IMR-90 (cell line): ENCODE measurements around the gene UBE2A. TPM values are rescaled to one million over a fixed set of nuclear protein-coding genes. Genes with fewer than 3 reads are reported as not detected.

Experiments used
- ATAC-seq: fragments of 200-7000 bp; cut with Tn5 transposase; 2 replicates; pipeline ENCODE4 v1.9.1; 2020; ENCODE audit warnings: low read depth, mild to moderate bottlenecking, moderate library complexity
- BruUV-seq: library from RNA; stranded (reverse); fragments of 400-500 nt; replicated peaks from 2 replicates; lab custom pipeline; 2021; lab: Mats Ljungman, UMichigan
- CTCF ChIA-PET: fragments of 300-600 bp; formaldehyde crosslinking; extraction: SDS; loops from one replicate; lab custom pipeline; 2021; ENCODE audit warnings: antibody characterized with exemption; lab: Yijun Ruan, JAX
- POLR2A ChIA-PET: fragments of 300-600 bp; sonication (Branson Sonifier 250); formaldehyde crosslinking; loops from one replicate; lab custom pipeline; 2022; ENCODE audit warnings: antibody characterized with exemption; ENCODE audit not compliant: unreplicated experiment; lab: Charles Lee
- DNase-seq: peaks from one replicate; pipeline ENCODE4 v3.0.0; 2013
- H2AFZ ChIP-seq: replicated peaks from 2 replicates; pipeline ENCODE3; 2013; ENCODE audit warnings: low read length, mild to moderate bottlenecking; ENCODE audit not compliant: poor library complexity
- H2AK5ac ChIP-seq: 2 replicates; pipeline ENCODE4 v1.6.1; 2013; ENCODE audit warnings: low read depth, low read length, inconsistent platforms
- H2AK9ac ChIP-seq: replicated peaks from 2 replicates; pipeline ENCODE3; 2013; ENCODE audit warnings: mild to moderate bottlenecking, low read depth, low read length, moderate library complexity; ENCODE audit not compliant: poor library complexity
- H2BK120ac ChIP-seq: 2 replicates; pipeline ENCODE4 v1.6.1; 2013; ENCODE audit warnings: low read depth, low read length, inconsistent platforms
- H2BK15ac ChIP-seq: 3 replicates; pipeline ENCODE4 v1.6.1; 2013; ENCODE audit warnings: low read depth, low read length, inconsistent platforms
- H2BK20ac ChIP-seq: 2 replicates; pipeline ENCODE4 v1.6.1; 2013; ENCODE audit warnings: low read depth, mild to moderate bottlenecking, inconsistent platforms, low read length, moderate library complexity
- H2BK5ac ChIP-seq: 2 replicates; pipeline ENCODE4 v1.6.1; 2013; ENCODE audit warnings: mild to moderate bottlenecking, low read depth, low read length, inconsistent platforms; ENCODE audit not compliant: poor library complexity, severe bottlenecking
- H3K14ac ChIP-seq: replicated peaks from 2 replicates; pipeline ENCODE4 v1.6.1; 2013; ENCODE audit warnings: low read depth, low read length, inconsistent platforms
- H3K18ac ChIP-seq: 2 replicates; pipeline ENCODE4 v1.6.1; 2013; ENCODE audit warnings: low read depth, low read length, control low read depth
- H3K23ac ChIP-seq: 2 replicates; pipeline ENCODE4 v1.6.1; 2013; ENCODE audit warnings: low read depth, low read length, inconsistent platforms
- H3K27ac ChIP-seq: 2 replicates; pipeline ENCODE4 v1.5.1; 2013; ENCODE audit warnings: mild to moderate bottlenecking, control low read depth, low read length; ENCODE audit not compliant: insufficient read depth
- H3K27me3 ChIP-seq: 2 replicates; pipeline ENCODE4 v1.6.1; 2013; ENCODE audit warnings: low read length; ENCODE audit not compliant: control insufficient read depth, insufficient read depth
- H3K36me3 ChIP-seq: 2 replicates; pipeline ENCODE4 v1.6.1; 2013; ENCODE audit warnings: low read length, mixed read lengths; ENCODE audit not compliant: control insufficient read depth, insufficient read depth
- H3K4ac ChIP-seq: 2 replicates; pipeline ENCODE4 v1.6.1; 2013; ENCODE audit warnings: low read depth, low read length, inconsistent platforms
- H3K4me1 ChIP-seq: 2 replicates; pipeline ENCODE4 v1.6.1; 2013; ENCODE audit warnings: low read length, mixed read lengths; ENCODE audit not compliant: control insufficient read depth, insufficient read depth
- H3K4me2 ChIP-seq: 2 replicates; pipeline ENCODE4 v1.6.1; 2013; ENCODE audit warnings: low read depth, mild to moderate bottlenecking, control low read depth, low read length, moderate library complexity
- H3K4me3 ChIP-seq: 2 replicates; pipeline ENCODE4 v1.5.1; 2013; ENCODE audit warnings: low read depth, mild to moderate bottlenecking, control low read depth, low read length, moderate library complexity; ENCODE audit not compliant: insufficient read depth
- H3K56ac ChIP-seq: 2 replicates; pipeline ENCODE4 v1.6.1; 2013; ENCODE audit warnings: low read length, inconsistent platforms; ENCODE audit not compliant: insufficient read depth; ENCODE audit errors: extremely low read depth
- H3K79me1 ChIP-seq, 2 experiments: 2 replicates each; pipeline ENCODE4 v1.6.1; 2013; ENCODE audit warnings: low read length in 2 of 2, inconsistent platforms in 1 of 2, low read depth in 1 of 2
- H3K9ac ChIP-seq: 2 replicates; pipeline ENCODE4 v1.6.1; 2013; ENCODE audit warnings: low read depth, low read length, control low read depth
- H3K9me1 ChIP-seq: 2 replicates; pipeline ENCODE4 v1.6.1; 2013; ENCODE audit warnings: low read length, inconsistent platforms; ENCODE audit not compliant: insufficient read depth
- H3K9me3 ChIP-seq: 2 replicates; pipeline ENCODE4 v1.6.1; 2013; ENCODE audit warnings: low read length; ENCODE audit not compliant: control insufficient read depth, insufficient read depth
- H4K20me1 ChIP-seq: 2 replicates; pipeline ENCODE4 v1.6.1; 2013; ENCODE audit warnings: low read length, inconsistent platforms; ENCODE audit not compliant: insufficient read depth
- H4K5ac ChIP-seq: 2 replicates; pipeline ENCODE4 v1.6.1; 2013; ENCODE audit warnings: mild to moderate bottlenecking, low read depth, low read length, control low read depth
- H4K8ac ChIP-seq, 2 experiments: 2 replicates each; pipeline ENCODE4 v1.6.1; 2013; ENCODE audit warnings: low read depth in 2 of 2, low read length in 2 of 2, control low read depth in 1 of 2, inconsistent platforms in 1 of 2
- H4K91ac ChIP-seq: 2 replicates; pipeline ENCODE4 v1.6.1; 2013; ENCODE audit warnings: low read depth, low read length, inconsistent platforms; ENCODE audit not compliant: insufficient read depth
- BHLHE40 ChIP-seq: fragments of 150-350 bp; IDR thresholded peaks from 2 replicates; pipeline ENCODE4 v1.6.1; 2016; ENCODE audit warnings: mild to moderate bottlenecking, low read depth, low read length
- CEBPB ChIP-seq: IDR thresholded peaks from 2 replicates; pipeline ENCODE4 v1.6.1; 2012; ENCODE audit warnings: low read depth, low read length, improper control_type of control experiment
- CHD1 ChIP-seq: IDR thresholded peaks from 2 replicates; pipeline ENCODE4 v1.6.1; 2012; ENCODE audit warnings: low read depth, low read length, improper control_type of control experiment
- ELK1 ChIP-seq: fragments of 150-350 bp; IDR thresholded peaks from 2 replicates; pipeline ENCODE4 v1.6.1; 2016; ENCODE audit warnings: low read depth, mild to moderate bottlenecking, low read length, moderate library complexity, borderline replicate concordance
- FOS ChIP-seq: fragments of 150-350 bp; IDR thresholded peaks from 2 replicates; pipeline ENCODE4 v1.6.1; 2016; ENCODE audit warnings: low read depth, low read length
- MAFK ChIP-seq: IDR thresholded peaks from 2 replicates; pipeline ENCODE4 v1.6.1; 2012; ENCODE audit warnings: low read depth, low read length, improper control_type of control experiment
- MAZ ChIP-seq: IDR thresholded peaks from 2 replicates; pipeline ENCODE4 v1.6.1; 2012; ENCODE audit warnings: low read depth, mild to moderate bottlenecking, low read length, improper control_type of control experiment, moderate library complexity, borderline replicate concordance
- MXI1 ChIP-seq: IDR thresholded peaks from 2 replicates; pipeline ENCODE4 v1.6.1; 2012; ENCODE audit warnings: low read depth, mild to moderate bottlenecking, low read length, moderate library complexity, borderline replicate concordance
- NFE2L2 ChIP-seq: fragments of 150-350 bp; IDR thresholded peaks from 2 replicates; pipeline ENCODE4 v1.6.1; 2016; ENCODE audit warnings: low read depth, mild to moderate bottlenecking, low read length
- POLR2A ChIP-seq: IDR thresholded peaks from 2 replicates; pipeline ENCODE4 v1.6.1; 2012; ENCODE audit warnings: mild to moderate bottlenecking, low read depth, low read length
- RAD21 ChIP-seq: IDR thresholded peaks from 2 replicates; pipeline ENCODE4 v1.6.1; 2012; ENCODE audit warnings: low read length, improper control_type of control experiment
- RCOR1 ChIP-seq: IDR thresholded peaks from 2 replicates; pipeline ENCODE4 v1.6.1; 2012; ENCODE audit warnings: mild to moderate bottlenecking, low read length, improper control_type of control experiment; ENCODE audit not compliant: insufficient replicate concordance
- RFX5 ChIP-seq: IDR thresholded peaks from 2 replicates; pipeline ENCODE4 v1.8.0; 2012; ENCODE audit warnings: low read depth, mild to moderate bottlenecking, low read length, moderate library complexity
- SMC3 ChIP-seq: fragments of 150-350 bp; IDR thresholded peaks from 2 replicates; pipeline ENCODE4 v1.6.1; 2016; ENCODE audit warnings: low read depth, mild to moderate bottlenecking, antibody characterized with exemption, low read length, moderate library complexity
- USF2 ChIP-seq: fragments of 150-350 bp; IDR thresholded peaks from 2 replicates; pipeline ENCODE4 v1.6.1; 2017; ENCODE audit warnings: mild to moderate bottlenecking, antibody characterized with exemption, low read length, low read depth
- WGBS, 2 experiments: methylation state at CpG; one replicate each; pipeline versions ENCODE4 v1.1.5 to v1.1.7; 2013; ENCODE audit warnings: missing lambda C conversion rate in 2 of 2; ENCODE audit not compliant: insufficient read length in 1 of 2; ENCODE audit errors: extremely low coverage in 2 of 2; 5-methylcytosine and 5-hydroxymethylcytosine counted together
- dilution Hi-C: fragments of 300-500 bp; cut with HindIII; formaldehyde crosslinking; loops from one replicate; pipeline ENCODE4 v1.14.3; 2018; ENCODE audit warnings: low sequenced_read_pairs; ENCODE audit not compliant: unreplicated experiment
- in situ Hi-C: fragments of 300-500 bp; cut with MboI; formaldehyde crosslinking; loops from 3 replicates; pipeline ENCODE4 v1.14.3; 2019; ENCODE audit warnings: low sequenced_read_pairs, inconsistent platforms, mixed read lengths
- intact Hi-C: fragments of 100-400 bp; cut with micrococcal nuclease; formaldehyde crosslinking; loops from 2 replicates; pipeline ENCODE4 v1.10.0; 2022
- polyA plus RNA-seq, 3 experiments: library from polyadenylated mRNA; depleted of rRNA; stranded (reverse); fragments of >200 nt; gene quantifications; 2 replicates each; pipeline ENCODE4 v1.2.3, GENCODE V29; 2012; ENCODE audit warnings: low replicate concordance in 1 of 3
- total RNA-seq: library from RNA; depleted of rRNA; stranded (reverse); fragments of >200 nt; gene quantifications from 2 replicates; pipeline ENCODE4 v1.2.3, GENCODE V29; 2012
- TF ChIP-seq, protein P1 (sequence below): conservative IDR thresholded peaks from 2 replicates; pipeline ENCODE4 v1.5.1; 2012; ENCODE audit warnings: mild to moderate bottlenecking, low read depth, low read length, improper control_type of control experiment

The UBE2A gene
- total and polyA plus RNA-seq, 2 of the 4 experiments (the other 2 are of a cell fraction) = 12.9 to 50.5 TPM

GRCh38 chrX:119539872-119540271 is 34.5 kb upstream of the UBE2A start:
- no peak overlapping the region for H4K5ac ChIP-seq
- H3K4me1 ChIP-seq = no peaks in the 10 kb centered on the region
- no peak overlapping the region for H3K14ac ChIP-seq
- no peak overlapping the region for H3K4me3 ChIP-seq
- no peak overlapping the region for H3K4me2 ChIP-seq
- H3K27ac ChIP-seq = no peak overlapping the region
- in situ Hi-C loops = no loop called here
- BruUV-seq = no TSS peak
- H3K27me3 ChIP-seq = no peaks in the 10 kb centered on the region
- peaks cover 5% of the 10 kb centered on the region for H3K36me3 ChIP-seq
- no peak overlapping the region for H2AK5ac ChIP-seq
- H2AFZ ChIP-seq = no peak overlapping the region
- H2BK15ac ChIP-seq = no peak overlapping the region
- intact Hi-C loops = no loop called here
- H3K79me1 ChIP-seq = no peaks in the 10 kb centered on the region; a peak in 1 of 4 replicates
- ChIA-PET POLR2A (no interaction called here), CTCF (no interaction called here)
- no peaks in the 10 kb centered on the region for H3K9me3 ChIP-seq
- H3K18ac ChIP-seq = no peak overlapping the region
- dilution Hi-C loops = no loop called here
- no peak overlapping the region for H2BK5ac ChIP-seq
- H2AK9ac ChIP-seq = no peak overlapping the region
- H4K8ac ChIP-seq = no peak overlapping the region
- WGBS, 2 experiments = no CpG with 5 or more reads among the region's 2 CpGs
- no peak overlapping the region for H2BK20ac ChIP-seq
- TF ChIP-seq FOS (no peak), NFE2L2 (no peak), ELK1 (no peak), MAFK (no peak), RFX5 (no peak), BHLHE40 (no peak), CEBPB (no peak), MXI1 (no peak), POLR2A (no peak), USF2 (no peak), CHD1 (no peak), SMC3 (no peak), RCOR1 (no peak), RAD21 (no peak), MAZ (no peak)
- TF ChIP-seq, protein P1, sequence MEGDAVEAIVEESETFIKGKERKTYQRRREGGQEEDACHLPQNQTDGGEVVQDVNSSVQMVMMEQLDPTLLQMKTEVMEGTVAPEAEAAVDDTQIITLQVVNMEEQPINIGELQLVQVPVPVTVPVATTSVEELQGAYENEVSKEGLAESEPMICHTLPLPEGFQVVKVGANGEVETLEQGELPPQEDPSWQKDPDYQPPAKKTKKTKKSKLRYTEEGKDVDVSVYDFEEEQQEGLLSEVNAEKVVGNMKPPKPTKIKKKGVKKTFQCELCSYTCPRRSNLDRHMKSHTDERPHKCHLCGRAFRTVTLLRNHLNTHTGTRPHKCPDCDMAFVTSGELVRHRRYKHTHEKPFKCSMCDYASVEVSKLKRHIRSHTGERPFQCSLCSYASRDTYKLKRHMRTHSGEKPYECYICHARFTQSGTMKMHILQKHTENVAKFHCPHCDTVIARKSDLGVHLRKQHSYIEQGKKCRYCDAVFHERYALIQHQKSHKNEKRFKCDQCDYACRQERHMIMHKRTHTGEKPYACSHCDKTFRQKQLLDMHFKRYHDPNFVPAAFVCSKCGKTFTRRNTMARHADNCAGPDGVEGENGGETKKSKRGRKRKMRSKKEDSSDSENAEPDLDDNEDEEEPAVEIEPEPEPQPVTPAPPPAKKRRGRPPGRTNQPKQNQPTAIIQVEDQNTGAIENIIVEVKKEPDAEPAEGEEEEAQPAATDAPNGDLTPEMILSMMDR = no peak
- no peak overlapping the region for H3K23ac ChIP-seq
- no peak overlapping the region for H2BK120ac ChIP-seq
- ATAC-seq (no peak), DNase-seq (no peak)
- H3K9ac ChIP-seq = no peak overlapping the region
- H4K20me1 ChIP-seq = no peaks in the 10 kb centered on the region
- no peak overlapping the region for H3K4ac ChIP-seq
- H3K9me1 ChIP-seq = no peaks in the 10 kb centered on the region
- H3K56ac ChIP-seq = no peak overlapping the region
- no peak overlapping the region for H4K91ac ChIP-seq
